ENCODE measurements around the gene ZNF331.

DNA sequence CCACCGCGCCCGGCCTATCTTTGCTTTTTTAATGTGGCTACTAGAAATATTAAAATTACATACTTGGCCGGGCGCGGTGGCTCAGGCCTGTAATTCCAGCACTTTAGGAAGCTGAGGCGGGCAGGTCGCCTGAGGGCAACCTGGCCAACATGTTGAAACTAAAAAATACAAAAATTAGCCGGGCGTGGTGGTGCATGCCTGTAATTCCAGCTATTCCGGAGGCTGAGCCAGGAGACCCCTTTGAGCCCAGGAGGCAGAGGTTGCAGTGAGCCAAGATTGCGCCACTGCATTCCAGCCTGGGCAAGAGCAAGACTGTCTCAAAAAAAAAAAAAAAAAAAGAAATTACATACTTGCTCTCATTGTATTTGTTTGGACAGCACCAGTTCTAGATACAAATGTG lies 59.1 kb downstream of the ZNF331 start:
- TF ChIP-seq, protein P1, sequence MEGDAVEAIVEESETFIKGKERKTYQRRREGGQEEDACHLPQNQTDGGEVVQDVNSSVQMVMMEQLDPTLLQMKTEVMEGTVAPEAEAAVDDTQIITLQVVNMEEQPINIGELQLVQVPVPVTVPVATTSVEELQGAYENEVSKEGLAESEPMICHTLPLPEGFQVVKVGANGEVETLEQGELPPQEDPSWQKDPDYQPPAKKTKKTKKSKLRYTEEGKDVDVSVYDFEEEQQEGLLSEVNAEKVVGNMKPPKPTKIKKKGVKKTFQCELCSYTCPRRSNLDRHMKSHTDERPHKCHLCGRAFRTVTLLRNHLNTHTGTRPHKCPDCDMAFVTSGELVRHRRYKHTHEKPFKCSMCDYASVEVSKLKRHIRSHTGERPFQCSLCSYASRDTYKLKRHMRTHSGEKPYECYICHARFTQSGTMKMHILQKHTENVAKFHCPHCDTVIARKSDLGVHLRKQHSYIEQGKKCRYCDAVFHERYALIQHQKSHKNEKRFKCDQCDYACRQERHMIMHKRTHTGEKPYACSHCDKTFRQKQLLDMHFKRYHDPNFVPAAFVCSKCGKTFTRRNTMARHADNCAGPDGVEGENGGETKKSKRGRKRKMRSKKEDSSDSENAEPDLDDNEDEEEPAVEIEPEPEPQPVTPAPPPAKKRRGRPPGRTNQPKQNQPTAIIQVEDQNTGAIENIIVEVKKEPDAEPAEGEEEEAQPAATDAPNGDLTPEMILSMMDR (IDR thresholded peaks at IDR 0.05; ENCODE audit: insufficient read depth, low read length, poor library complexity, severe bottlenecking) = no peak
- no peak for TF ChIP-seq EZH2phosphoT487 (conservative IDR thresholded peaks at IDR 0.05; ENCODE audit: low read length)

All from SU-DHL-6 (cell line).